Stimulated activated naive CD8-positive, alpha-beta T cell treated with anti-CD3 and anti-CD28 coated beads, Interleukin-15, Interleukin-2, amounts not matched to agents 100 U/mL and 50 U/mL, for 24 hours (primary cell): ENCODE measurements around the gene SEMA4D.

Source experiments
- ATAC-seq: fragments of 150-1000 bp; cut with Tn5 transposase; one replicate; pipeline ENCODE4 v1.10.0; 2021
- DNase-seq: peaks from one replicate; pipeline ENCODE4 v3.0.0; 2021

The SEMA4D gene

DNA sequence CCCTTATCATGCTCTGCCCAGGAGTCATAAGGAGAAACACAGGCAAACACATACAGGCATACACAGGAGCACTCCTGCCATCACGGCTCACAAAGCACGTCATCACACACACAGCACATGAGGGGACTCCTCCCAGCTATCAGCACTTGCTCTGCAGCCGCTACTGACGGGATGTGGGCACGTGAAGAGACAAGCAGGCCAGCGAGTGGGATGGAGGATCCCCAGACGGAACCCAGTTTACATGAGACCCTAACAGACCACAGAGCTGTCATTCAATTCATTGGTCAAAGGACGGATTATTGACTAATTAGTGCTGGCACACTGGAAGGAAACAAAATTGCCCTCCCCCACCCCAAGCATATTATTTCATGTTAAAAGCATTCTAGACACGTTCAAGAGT lies 53.6 kb downstream of the SEMA4D start:
- ATAC-seq (peak; percentile 50), DNase-seq (peak; percentile 61)

DNA sequence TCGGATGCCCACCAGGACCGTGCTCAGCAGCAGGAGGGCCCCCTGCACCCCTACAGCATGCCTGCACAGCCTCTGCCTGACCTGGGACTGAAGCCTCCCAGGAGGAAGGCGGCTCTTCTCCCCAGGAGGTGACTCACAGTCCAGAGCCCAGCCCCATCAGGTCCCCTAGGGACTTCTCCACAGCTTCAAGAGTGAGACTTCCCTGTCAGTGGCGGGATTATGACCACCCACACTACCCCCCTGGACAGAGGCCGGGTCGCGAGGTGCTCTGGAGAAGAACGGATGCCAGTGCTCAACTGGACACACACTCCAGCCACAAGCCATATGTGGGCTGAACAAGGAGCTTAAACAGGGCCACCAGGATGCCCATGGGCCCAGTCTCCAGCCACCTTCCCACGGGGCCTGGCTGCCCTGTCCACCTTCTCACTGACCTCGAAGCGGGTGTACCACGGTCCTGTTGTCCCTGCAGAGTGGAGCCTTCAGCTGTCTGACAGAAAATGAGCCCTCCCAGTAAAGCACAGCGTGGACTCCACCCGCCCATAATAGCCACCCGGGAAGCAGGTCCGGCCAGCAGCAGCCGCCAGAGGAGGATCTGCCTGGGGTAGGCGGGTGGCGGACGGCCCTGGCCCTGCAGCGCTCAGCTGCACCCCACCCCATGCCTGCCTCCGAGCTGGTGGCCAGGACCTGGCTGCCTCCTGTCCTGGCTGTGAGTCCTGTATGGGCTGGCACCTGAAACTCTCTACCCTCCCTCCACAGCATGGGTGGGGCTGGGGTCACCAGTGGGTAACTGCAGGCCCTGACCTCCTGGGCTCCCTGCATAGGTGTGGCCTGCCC lies 54.7 kb downstream of the SEMA4D start:
- DNase-seq (no peak), ATAC-seq (peak; percentile 12)

DNA sequence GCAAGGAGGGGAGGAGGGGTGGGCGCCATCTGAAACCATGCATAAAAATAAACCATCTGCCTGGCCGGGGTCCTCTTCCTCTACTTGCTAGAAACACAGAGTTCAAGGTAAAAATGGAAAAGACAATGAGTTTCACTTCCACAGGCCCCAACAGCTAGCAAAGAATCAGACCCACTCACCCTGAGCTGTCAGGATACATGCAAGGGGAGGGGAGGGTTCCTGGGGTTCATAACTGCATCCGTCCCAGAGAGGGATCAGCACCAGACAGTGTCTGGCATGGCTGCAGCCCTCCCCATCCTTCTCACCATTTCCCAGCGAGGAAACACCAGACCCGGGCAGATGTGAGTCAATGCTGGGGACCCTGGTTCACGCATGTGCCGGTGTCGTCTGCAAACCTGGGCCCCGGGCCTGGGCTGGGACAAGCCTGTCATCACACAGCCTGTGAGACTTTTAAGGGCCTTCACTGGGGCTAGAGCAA lies 55.4 kb downstream of the SEMA4D start:
- DNase-seq = no peak
- ATAC-seq = peak; percentile 15

GRCh38 chr9:89441986-89442385 lies 55.9 kb downstream of the SEMA4D start:
- DNase-seq (no peak), ATAC-seq (no peak)

DNA sequence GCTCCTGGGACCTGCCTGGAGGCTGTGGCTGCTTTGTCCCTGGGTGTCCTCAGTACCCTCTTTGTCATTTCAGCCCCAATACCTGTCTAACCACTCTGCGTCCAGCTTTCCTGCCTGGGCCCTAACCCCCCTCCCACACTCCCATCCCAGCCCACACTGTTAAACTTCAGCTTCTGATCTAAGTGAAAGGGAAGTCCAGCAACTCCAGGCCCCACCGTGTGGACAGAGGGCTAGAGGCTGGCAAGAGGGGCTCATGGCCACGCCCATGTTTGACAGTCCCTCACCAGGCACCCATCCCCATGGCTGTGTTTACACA lies 56.3 kb downstream of the SEMA4D start:
- ATAC-seq (no peak), DNase-seq (no peak)

DNA sequence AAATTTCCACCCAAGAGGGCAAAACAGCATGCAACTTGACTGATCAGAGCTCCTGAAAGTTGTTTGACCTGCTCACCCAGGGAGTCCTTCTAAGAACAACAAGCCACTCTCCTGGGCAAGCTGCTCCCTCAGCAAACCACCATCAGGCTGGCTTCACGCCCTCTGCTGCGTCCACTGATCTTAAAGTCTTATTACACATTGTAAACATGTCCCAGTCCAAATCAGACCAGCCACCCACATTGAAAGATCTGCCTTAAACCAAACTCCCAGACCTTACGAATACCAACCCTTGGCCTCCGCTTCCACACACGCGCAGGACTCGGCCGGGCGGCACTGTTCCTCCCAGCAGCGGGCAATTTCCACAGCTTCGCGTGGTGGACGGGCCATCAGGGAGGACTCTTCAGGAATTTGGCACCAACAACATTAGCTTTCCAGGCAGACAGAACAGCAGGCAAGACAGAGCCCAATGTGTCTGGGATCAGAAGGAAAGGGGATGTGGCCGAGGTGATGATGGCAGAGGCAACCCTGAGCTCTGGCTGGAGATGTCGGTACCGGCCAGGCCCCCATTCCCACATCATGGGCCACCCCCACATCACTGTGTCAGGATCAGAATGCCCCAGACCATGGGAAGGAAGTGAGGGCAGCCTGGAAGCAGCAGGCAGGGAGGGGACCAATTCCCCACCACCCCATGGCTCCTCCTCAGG lies 56.8 kb downstream of the SEMA4D start:
- ATAC-seq = no peak
- DNase-seq = no peak

GRCh38 chr9:89440548-89440947 lies 57.4 kb downstream of the SEMA4D start:
- ATAC-seq = peak; percentile 17

GRCh38 chr9:89440046-89440445 lies 57.9 kb downstream of the SEMA4D start:
- ATAC-seq (no peak), DNase-seq (no peak)

More at GRCh38 chr9:89440548-89440947, 57.4 kb downstream of the SEMA4D start:
- no peak for DNase-seq

DNA sequence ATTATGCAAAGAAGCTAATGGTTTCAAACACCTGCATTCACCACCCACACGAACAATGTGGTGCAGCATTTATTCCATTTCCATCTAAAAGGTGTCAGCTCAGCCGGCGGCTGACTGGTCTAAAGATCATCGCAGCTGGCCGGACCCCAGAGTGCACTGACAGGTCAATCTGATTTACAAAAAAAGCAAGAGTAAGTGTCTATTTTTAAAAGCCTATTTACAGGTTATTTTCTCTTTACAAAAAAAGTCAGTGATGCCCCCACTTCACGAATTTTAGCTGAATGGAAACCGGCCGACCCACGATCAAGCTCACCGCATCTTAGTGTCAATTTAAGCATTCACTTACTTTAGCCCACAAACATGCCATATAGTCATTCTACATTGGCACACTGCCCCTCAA lies 58.3 kb downstream of the SEMA4D start:
- no peak for ATAC-seq
- DNase-seq = no peak

DNA sequence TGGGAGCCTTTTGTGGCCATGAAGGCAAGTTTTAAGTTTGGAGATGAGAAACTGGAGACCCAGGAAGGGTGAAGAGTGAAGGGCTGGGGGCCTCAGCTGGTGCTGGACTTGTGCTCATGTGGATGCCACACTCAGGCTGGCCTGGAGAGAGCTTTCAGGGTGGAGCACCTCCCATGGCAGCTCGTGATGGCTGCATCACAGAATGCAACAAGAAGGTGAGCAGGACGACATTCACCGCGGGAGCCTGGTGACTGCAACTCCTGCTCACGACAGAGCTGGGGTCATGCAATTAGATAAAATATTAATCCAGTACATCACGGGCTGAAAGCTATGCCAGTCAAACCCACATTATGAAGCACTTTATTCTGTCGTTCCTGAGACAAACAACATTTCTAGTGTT lies 59.7 kb downstream of the SEMA4D start:
- no peak for DNase-seq
- no peak for ATAC-seq

DNA sequence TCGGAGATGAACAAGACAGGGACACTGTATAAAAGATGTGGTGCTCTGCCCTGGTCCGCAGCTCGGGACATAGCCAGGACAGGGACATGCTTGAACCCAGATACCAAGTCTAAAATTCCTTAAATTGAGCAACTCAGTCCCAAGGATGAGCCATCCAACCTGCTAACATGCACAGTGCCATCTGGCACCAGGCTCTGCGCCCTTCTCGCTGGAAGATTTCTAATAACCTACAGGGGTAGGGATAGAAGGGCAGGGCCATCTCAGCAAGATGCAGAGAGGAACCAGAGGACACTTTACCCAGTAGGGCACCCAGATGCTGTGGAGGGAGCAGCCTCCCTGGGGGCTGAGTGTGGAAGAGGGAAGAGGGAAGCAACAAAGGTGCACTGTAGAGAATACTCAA lies 60.1 kb downstream of the SEMA4D start:
- ATAC-seq = no peak
- no peak for DNase-seq

- ATAC-seq (peak; percentile 42), DNase-seq (peak; percentile 41)
These were observed 60.8 kb downstream of the SEMA4D start for GRCh38 chr9:89436963-89437625.

DNA sequence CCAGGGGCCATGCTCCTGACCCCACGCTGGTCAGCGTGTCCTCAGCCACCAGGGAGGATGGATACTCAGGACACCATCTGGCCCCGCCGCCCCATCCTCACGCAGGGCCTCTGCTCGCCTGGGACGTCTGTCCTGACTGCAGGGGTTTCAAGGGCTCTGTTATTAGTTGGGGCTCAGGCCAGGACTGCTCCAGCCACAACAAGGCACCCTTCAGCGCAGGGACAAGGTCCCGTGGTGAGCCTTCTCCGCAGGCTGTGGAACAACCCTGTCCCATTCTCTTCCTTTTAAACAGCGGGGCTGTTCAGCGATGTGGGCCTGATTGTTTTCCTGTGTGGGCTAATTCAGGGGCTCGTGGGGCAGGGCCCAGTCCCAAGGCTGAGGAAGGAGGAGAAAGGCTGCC lies 61.6 kb downstream of the SEMA4D start:
- DNase-seq (no peak), ATAC-seq (no peak)

- no peak for ATAC-seq
- no peak for DNase-seq
These were observed 62.7 kb downstream of the SEMA4D start for GRCh38 chr9:89435071-89435823.

DNA sequence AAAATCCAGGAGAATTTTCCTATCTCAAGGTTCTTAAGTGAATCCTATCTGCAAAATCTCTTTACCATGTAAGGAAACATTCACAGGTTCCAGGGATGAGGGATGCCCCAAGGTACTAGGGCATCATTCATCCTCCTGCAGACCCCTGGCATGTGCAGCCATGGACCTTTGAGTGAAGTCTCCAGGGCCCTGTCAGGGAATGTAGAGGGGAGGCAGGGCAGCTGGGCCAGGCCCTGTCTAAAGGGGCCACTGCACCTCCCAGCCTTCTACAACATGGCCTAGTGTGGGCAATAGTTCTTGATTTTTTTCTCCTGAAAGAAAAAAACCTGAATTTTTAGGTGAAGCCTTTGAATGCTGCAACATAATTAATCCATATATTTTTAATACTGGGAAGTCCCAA lies 63.3 kb downstream of the SEMA4D start:
- ATAC-seq = no peak
- DNase-seq = no peak

- ATAC-seq = no peak
- DNase-seq = no peak
These were observed 64.1 kb downstream of the SEMA4D start for GRCh38 chr9:89433826-89434225.

- ATAC-seq (no peak), DNase-seq (no peak)
These were observed 64.9 kb downstream of the SEMA4D start for GRCh38 chr9:89432986-89433530.

- no peak for DNase-seq
- no peak for ATAC-seq
These were observed 65.8 kb downstream of the SEMA4D start for GRCh38 chr9:89431930-89432725.

- ATAC-seq = no peak
- no peak for DNase-seq
These were observed 66.9 kb downstream of the SEMA4D start for GRCh38 chr9:89430995-89431394.

GRCh38 chr9:89428901-89429890 lies 68.7 kb downstream of the SEMA4D start:
- DNase-seq = peak; percentile 49
- peak; percentile 4 for ATAC-seq
